ENCODE measurements around the gene NCK2. TPM values are rescaled to one million over a fixed set of nuclear protein-coding genes. Genes with fewer than 3 reads are reported as not detected.
"Not testable (repeated sequence)": the region's sequence is repeated elsewhere in the genome, so short reads cannot be mapped to it uniquely, and the experiment has no call there.

The NCK2 gene
- total RNA-seq, 4 donors from 2014 or later, result 32.6 to 43.7 (median 38.7) TPM

DNA sequence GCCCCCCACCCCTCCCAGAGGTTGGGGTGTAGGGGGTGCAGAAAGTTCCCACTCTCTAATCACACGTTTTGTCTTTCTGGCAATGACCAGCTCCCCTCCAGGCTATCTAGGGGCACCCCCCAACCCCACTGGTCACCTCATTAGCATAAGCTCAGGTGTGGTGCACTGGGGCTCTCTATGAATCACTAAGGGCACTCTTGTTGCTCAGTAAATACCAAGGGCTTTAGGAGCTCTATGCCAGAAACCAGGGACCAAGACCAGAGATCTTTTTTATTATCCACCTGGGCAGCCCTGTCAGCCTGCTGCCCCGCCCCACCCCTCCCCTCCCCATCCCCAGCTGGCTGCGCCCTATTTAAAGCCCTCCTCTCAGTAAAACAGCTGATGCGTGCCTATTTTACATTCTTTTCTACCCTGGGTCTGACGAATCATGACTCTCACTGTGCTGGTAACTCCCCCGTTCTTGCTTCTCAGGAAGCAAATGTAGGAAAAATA lies 24.3 kb downstream of the NCK2 start:
- ATAC-seq (ENCODE audit: low FRiP score) (peak; percentile 76), DNase-seq (ENCODE audit: low spot score) (no peak)
- TF ChIP-seq, protein P1, sequence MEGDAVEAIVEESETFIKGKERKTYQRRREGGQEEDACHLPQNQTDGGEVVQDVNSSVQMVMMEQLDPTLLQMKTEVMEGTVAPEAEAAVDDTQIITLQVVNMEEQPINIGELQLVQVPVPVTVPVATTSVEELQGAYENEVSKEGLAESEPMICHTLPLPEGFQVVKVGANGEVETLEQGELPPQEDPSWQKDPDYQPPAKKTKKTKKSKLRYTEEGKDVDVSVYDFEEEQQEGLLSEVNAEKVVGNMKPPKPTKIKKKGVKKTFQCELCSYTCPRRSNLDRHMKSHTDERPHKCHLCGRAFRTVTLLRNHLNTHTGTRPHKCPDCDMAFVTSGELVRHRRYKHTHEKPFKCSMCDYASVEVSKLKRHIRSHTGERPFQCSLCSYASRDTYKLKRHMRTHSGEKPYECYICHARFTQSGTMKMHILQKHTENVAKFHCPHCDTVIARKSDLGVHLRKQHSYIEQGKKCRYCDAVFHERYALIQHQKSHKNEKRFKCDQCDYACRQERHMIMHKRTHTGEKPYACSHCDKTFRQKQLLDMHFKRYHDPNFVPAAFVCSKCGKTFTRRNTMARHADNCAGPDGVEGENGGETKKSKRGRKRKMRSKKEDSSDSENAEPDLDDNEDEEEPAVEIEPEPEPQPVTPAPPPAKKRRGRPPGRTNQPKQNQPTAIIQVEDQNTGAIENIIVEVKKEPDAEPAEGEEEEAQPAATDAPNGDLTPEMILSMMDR (IDR thresholded peaks at IDR 0.05), result no peak

DNA sequence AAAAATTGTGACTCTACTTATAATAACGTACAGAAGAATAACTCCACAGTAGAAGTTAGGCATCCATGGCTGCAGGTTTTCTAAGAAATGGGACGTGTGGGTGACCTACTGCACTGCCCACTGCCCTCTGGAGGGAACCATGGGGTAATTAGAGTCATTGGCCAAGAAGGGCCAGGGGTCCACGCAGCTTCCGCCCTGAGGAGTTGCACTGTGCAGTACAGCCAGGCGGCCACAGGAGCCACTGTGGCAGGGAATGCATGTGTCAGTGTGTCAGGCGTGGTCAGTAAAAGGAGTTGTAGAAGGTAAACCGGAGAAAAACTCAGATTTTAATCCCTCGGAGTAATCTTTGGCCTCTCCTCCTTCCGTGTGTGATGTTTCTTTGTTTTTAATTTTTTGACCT lies 24.8 kb downstream of the NCK2 start:
- ATAC-seq (ENCODE audit: low FRiP score) (peak; percentile 29), DNase-seq (ENCODE audit: low spot score) (no peak)
- TF ChIP-seq, protein P1 (IDR thresholded peaks at IDR 0.05), result no peak

GRCh38 chr2:105770149-105770548 lies 25.4 kb downstream of the NCK2 start:
- TF ChIP-seq, protein P1 (IDR thresholded peaks at IDR 0.05), result no peak
- no peak for ATAC-seq (ENCODE audit: low FRiP score)
- DNase-seq (ENCODE audit: low spot score), result no peak

GRCh38 chr2:105771291-105771690 lies 26.6 kb downstream of the NCK2 start:
- ATAC-seq (ENCODE audit: low FRiP score); DNase-seq (ENCODE audit: low spot score): not testable (repeated sequence)

DNA sequence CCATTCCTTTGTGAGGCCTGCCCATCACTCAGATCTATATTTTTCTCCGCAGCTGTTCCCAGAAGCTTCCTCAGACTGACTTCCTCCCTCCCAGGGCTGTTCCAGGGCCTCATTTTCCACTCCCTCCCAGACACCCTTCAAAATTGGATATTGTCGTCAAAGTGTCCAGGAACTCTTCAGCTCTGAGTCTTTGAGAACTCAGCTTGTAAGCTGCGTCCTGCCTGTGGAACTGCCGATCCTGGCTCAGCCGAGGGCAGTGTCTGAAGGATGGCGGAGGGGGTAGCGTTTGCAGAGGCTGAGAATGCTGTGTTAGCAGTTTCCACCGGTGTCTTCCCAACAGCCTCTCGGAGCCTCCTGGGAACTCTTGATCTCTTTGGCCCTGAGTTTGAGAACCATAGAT lies 27.1 kb downstream of the NCK2 start:
- ATAC-seq (ENCODE audit: low FRiP score), result no peak
- DNase-seq (ENCODE audit: low spot score), result no peak
- TF ChIP-seq, protein P1 (IDR thresholded peaks at IDR 0.05), result no peak

GRCh38 chr2:105772362-105772761 lies 27.6 kb downstream of the NCK2 start:
- ATAC-seq (ENCODE audit: low FRiP score) (no peak), DNase-seq (ENCODE audit: low spot score) (no peak)
- TF ChIP-seq, protein P1 (IDR thresholded peaks at IDR 0.05), result no peak

DNA sequence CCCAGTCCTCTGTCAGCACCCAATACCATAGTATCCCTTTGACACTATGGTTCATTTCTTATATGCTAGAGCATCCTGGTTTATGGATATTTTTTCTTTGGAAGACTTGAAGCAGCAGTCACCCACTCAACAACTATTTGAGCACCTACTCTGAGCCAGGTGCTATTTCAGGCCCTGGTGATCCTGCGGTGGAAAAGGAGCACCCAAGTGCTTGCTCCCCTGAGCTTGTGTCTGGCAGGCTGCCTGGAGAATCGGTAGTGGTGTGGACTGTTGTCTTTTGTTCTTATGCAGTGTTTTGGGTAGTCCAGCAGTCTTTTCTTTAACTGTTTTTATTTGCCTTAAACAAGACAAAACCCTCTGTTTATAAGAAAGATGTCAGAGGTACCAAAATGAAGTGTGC lies 28.9 kb downstream of the NCK2 start:
- TF ChIP-seq, protein P1 (IDR thresholded peaks at IDR 0.05), result no peak
- no peak for DNase-seq (ENCODE audit: low spot score)
- no peak for ATAC-seq (ENCODE audit: low FRiP score)
